GM10847 (cell line): ENCODE data around the gene AQP3.

Experiments
- POLR2A ChIP-seq: IDR thresholded peaks from 2 replicates; pipeline ENCODE4 v1.6.1; 2011; ENCODE audit not compliant: insufficient read length; ENCODE audit errors: extremely low read depth

AQP3 gene

GRCh38 chr9:33466565-33467495 is 19.4 kb upstream of the AQP3 start:
- TF ChIP-seq POLR2A = no peak

GRCh38 chr9:33465596-33466564 is 18.5 kb upstream of the AQP3 start:
- TF ChIP-seq POLR2A = no peak

DNA sequence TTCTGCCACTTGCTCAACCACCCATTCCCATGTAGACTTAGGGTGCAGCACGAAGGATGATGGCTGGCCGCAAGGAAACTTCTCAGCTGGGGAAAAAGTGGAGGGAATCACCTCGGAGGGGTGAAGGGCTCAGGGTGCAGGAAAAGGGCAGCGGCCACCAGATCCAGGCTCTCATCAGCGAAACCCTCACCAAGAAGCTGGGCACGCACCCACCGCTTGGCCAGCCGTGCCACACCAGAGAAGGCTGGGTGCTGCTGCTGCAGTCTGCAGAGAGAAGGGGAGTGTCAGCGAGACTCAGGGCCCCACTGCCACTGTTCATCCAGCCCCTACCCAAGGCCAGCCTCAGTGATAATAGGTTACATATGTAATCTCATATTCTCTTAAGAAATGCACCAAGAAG is 17.7 kb upstream of the AQP3 start:
- no peak for TF ChIP-seq POLR2A

- no peak for TF ChIP-seq POLR2A
Measured at GRCh38 chr9:33464045-33464636, 16.7 kb upstream of the AQP3 start.

DNA sequence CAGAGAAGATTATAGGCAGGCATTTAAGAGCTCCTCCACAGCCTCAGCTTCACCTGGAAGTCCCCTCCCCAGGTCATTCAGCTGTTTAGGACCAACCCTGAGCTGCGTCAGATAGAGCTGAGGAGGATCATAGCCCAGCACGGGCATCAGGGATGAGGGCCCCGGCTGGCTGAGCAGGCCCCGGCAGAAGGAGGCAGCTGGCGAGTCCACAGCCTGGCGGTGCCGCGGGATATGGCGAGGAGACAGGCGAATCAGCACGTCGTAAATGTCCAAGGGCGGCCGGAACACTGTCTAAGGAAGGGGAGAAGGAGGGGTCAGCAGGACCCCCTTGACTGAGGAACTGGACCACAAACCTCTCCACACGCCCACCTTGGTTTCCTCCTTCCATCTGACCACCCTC is 15.8 kb upstream of the AQP3 start:
- no peak for TF ChIP-seq POLR2A

DNA sequence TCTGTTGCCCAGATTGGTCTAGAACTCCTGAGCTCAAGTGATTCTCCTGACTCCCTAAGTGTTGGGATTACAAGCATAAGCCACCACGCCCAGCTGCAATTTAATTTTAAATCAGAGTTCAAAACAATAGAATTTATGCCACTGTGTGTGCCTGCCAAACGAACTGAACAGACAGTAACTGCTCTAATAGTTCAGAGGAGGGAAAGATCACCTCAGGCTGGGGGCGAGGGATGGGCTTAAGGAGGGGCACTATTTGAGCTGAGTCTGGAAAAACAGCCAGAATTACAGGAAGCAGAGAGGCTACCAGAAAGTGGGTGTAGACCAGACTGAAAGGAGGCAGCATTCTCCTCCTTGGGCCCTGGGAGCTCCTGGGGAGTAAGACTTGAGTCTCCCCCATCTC is 14.1 kb upstream of the AQP3 start:
- no peak for TF ChIP-seq POLR2A

- no peak for TF ChIP-seq POLR2A
Measured at GRCh38 chr9:33460854-33461253, 13.5 kb upstream of the AQP3 start.

- no peak for TF ChIP-seq POLR2A
Measured at GRCh38 chr9:33459115-33459514, 11.7 kb upstream of the AQP3 start.

DNA sequence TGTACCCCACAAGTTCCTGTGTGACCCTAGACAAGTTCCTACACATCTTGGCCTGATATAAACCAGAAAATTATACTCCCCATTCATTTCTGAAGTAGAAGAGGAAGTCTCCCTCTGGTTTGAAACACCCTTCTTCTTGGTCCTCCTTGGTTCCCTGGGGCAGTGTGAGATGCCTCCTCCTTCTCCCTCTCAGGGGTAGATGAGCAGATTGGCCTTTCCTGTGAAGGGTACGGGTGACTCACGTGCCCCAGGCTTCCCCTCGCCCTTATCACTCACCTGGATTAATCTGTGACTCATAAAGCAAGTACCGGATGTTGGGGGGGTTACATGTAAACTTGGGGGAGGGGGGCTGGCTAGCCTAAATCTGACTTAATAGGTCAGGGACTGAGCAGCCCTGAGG is 11.1 kb upstream of the AQP3 start:
- no peak for TF ChIP-seq POLR2A

GRCh38 chr9:33455945-33456344 is 8.6 kb upstream of the AQP3 start:
- TF ChIP-seq POLR2A = no peak

DNA sequence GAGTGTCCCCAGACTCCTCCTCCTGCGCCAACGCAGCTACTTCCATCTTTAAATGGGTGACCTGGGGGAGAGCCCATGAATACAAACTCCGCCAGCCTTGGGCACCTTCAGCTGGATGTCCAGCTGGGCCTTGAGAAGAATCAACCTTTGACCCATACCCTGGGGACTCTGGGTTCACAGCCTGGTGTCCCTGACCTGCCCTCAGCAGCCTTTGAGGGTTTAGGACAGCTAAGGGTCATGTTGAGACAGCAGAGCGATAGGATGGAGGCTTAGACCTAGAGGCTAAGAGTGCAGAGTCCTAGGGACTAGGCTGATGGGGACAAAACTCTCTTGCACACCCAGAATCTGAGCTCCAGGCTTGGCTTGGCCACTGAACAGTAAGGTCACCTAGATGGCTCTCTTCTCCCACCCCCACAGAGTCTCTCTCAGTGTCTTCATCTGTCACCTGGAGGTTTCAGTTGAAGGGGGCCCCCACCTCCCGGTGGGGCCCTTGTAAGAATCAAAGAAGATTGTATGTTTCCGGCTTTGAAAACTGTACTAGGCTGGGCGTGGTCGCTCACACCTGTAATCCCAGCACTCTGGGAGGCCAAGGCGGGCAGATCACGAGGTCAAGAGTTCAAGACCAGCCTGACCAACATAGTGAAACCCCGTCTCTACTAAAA is 6.7 kb upstream of the AQP3 start:
- no peak for TF ChIP-seq POLR2A

DNA sequence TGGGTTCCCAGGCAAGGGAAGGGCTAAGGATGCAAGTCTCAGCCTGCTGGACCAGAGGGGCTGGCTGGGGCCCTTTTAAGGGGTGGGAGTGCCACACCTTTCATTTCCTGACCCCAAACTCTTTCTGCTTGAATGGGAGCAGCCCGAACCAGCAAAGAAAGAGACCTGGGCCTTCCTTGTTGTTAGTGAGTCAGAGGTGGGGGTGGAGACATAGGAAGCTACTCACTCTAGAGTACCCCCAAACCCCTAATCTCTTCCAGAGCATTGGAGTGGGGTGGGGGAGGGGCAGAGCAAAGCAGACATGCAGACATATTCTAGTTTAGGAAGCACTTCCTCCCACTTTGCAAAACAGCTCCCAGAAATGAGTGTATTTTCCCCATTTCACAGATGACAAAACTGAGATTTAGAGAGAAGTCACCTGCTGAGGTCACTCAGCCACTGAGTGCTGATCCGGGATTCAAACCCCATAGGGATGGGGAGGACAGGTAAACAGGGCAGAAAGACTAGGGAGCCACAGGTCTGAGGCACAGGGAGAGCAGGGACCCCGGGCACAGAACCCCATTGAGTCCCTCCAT is 6.0 kb upstream of the AQP3 start:
- no peak for TF ChIP-seq POLR2A

- no peak for TF ChIP-seq POLR2A
Measured at GRCh38 chr9:33452828-33453271, 5.5 kb upstream of the AQP3 start.

DNA sequence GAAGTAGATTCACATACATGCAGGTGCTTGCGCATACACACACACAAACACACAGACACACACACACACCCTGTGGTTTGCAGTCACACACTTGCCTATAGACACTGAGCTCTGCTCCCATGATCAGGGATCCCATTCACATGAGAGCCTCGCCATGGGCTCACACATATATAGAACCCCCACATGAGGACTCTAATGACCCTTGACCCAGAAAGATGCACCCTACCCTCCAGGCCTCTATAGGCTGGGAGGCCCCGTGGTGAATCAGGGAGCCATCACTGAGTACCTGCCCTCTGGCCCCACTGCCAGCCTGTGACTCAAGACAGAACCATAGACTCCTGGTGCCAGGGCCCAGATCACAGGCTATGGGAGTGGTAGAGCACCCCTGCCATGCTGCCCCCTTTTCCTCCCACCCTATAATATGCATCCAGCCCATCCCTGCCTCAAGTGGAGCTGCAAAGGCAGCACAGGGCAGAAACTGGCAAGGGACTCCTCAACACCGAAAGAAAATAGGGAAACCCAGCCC is 3.3 kb upstream of the AQP3 start:
- TF ChIP-seq POLR2A = no peak
